Endothelial cell of umbilical vein (primary cell): ENCODE results near the gene DOCK8. TPM values are rescaled to one million over a fixed set of nuclear protein-coding genes. Genes with fewer than 3 reads are reported as not detected.

Source experiments
- BruUV-seq: library from RNA; stranded (reverse); fragments of 400-500 nt; replicated peaks from 2 replicates; lab custom pipeline; 2021; lab: Mats Ljungman, UMichigan
- CTCF ChIA-PET: fragments of 300-600, 350-600 bp; sonication (Branson Sonifier 250); formaldehyde crosslinking; loops from one replicate; lab custom pipeline; 2021; ENCODE audit warnings: antibody characterized with exemption, inconsistent platforms; lab: Charles Lee
- POLR2A ChIA-PET: fragments of 300-600, 350-600 bp; sonication (Branson Sonifier 250); formaldehyde crosslinking; loops from one replicate; lab custom pipeline; 2021; ENCODE audit warnings: antibody characterized with exemption, inconsistent platforms; lab: Charles Lee
- DNase-seq: peaks from one replicate; pipeline ENCODE4 v3.0.0-alpha.2; 2011; ENCODE audit warnings: low read depth, low spot score
- FAIRE-seq: peaks from 2 replicates; lab custom pipeline; 2011; peaks lifted over from hg19 to GRCh38; lab: Jason Lieb, UNC
- H2AFZ ChIP-seq: 2 replicates; pipeline ENCODE4 v1.6.0; 2012; ENCODE audit warnings: low read depth, low read length, control low read depth, inconsistent platforms
- H3K27ac ChIP-seq: 2 replicates; pipeline ENCODE4 v1.5.1; 2011; ENCODE audit warnings: low read depth, mild to moderate bottlenecking, control low read depth, low read length, moderate library complexity; ENCODE audit not compliant: insufficient read depth
- H3K27me3 ChIP-seq, 2 experiments: 2 replicates each; pipeline versions ENCODE4 v1.6.0 to v1.6.1; 2011; ENCODE audit warnings: low read length in 2 of 2, mixed read lengths in 1 of 2; ENCODE audit not compliant: control insufficient read depth in 2 of 2, insufficient read depth in 2 of 2
- H3K36me3 ChIP-seq, 2 experiments: 2 replicates in 1 of 2; 3 replicates in 1 of 2; pipeline ENCODE4 v1.5.1; 2011; ENCODE audit warnings: low read length in 2 of 2, mild to moderate bottlenecking in 1 of 2, moderate library complexity in 1 of 2; ENCODE audit not compliant: control insufficient read depth in 2 of 2, insufficient read depth in 2 of 2; ENCODE audit errors: extremely low read depth in 1 of 2
- H3K4me1 ChIP-seq: 3 replicates; pipeline ENCODE4 v1.5.1; 2011; ENCODE audit warnings: mild to moderate bottlenecking, low read length; ENCODE audit not compliant: control insufficient read depth, insufficient read depth; ENCODE audit errors: extremely low read depth
- H3K4me2 ChIP-seq: 2 replicates; pipeline ENCODE4 v1.6.1; 2011; ENCODE audit warnings: low read length, control low read depth, mixed read lengths; ENCODE audit not compliant: insufficient read depth
- H3K4me3 ChIP-seq, 3 experiments: fragments of 200-600 bp in 1 of 3; sonication (generic), shearing (Covaris generic) in 1 of 3; replicated peaks in 1 of 3; 2 replicates each; pipeline ENCODE4 v1.5.1; 2011 to 2016; ENCODE audit warnings: control low read depth in 3 of 3, low read length in 3 of 3, mild to moderate bottlenecking in 2 of 3, inconsistent platforms in 1 of 3, low read depth in 1 of 3, moderate library complexity in 1 of 3; ENCODE audit not compliant: insufficient read depth in 1 of 3
- H3K79me2 ChIP-seq: 2 replicates; pipeline ENCODE4 v1.6.0; 2012; ENCODE audit warnings: low read length, inconsistent platforms; ENCODE audit not compliant: control insufficient read depth, insufficient read depth
- H3K9ac ChIP-seq: replicated peaks from 2 replicates; pipeline ENCODE3; 2011; ENCODE audit warnings: low read length, control low read depth; ENCODE audit not compliant: insufficient read depth; ENCODE audit errors: extremely low read depth
- H3K9me1 ChIP-seq: replicated peaks from 3 replicates; pipeline ENCODE4 v1.6.0; 2011; ENCODE audit warnings: mild to moderate bottlenecking, low read length; ENCODE audit not compliant: control insufficient read depth, insufficient read depth; ENCODE audit errors: extremely low read depth
- H3K9me3 ChIP-seq: replicated peaks from 2 replicates; pipeline ENCODE4 v1.5.1; 2012; ENCODE audit warnings: low read length, inconsistent platforms; ENCODE audit not compliant: control insufficient read depth, insufficient read depth
- H4K20me1 ChIP-seq: replicated peaks from 2 replicates; pipeline ENCODE3; 2011; ENCODE audit warnings: mild to moderate bottlenecking, low read length; ENCODE audit not compliant: control insufficient read depth, insufficient read depth; ENCODE audit errors: extremely low read depth
- EZH2 ChIP-seq: IDR thresholded peaks from 2 replicates; pipeline ENCODE4 v1.6.1; 2012; ENCODE audit warnings: borderline replicate concordance, low read depth, mild to moderate bottlenecking, moderate library complexity, low read length, inconsistent platforms; ENCODE audit not compliant: severe bottlenecking
- GATA2 ChIP-seq: IDR thresholded peaks from 2 replicates; pipeline ENCODE4 v1.7.0; 2011; ENCODE audit warnings: low read depth, mild to moderate bottlenecking, moderate library complexity, mixed read lengths, low read length; ENCODE audit not compliant: insufficient read length, insufficient read depth
- JUN ChIP-seq: IDR thresholded peaks from 2 replicates; pipeline ENCODE4 v1.6.1; 2011; ENCODE audit warnings: borderline replicate concordance, low read depth; ENCODE audit not compliant: insufficient read length, insufficient read depth
- MAX ChIP-seq: IDR thresholded peaks from 2 replicates; pipeline ENCODE4 v1.6.1; 2011; ENCODE audit not compliant: insufficient read depth, insufficient read length
- POLR2A ChIP-seq: IDR thresholded peaks from 2 replicates; pipeline ENCODE4 v1.6.1; 2012; ENCODE audit warnings: low read depth, mild to moderate bottlenecking, control low read depth, low read length
- dilution Hi-C: fragments of 300-500 bp; cut with MboI; formaldehyde crosslinking; loops from one replicate; pipeline ENCODE4 v1.15.0; 2019; ENCODE audit warnings: low sequenced_read_pairs; ENCODE audit not compliant: extremely low pct_ligation_motif_present
- intact Hi-C: fragments of 100-400 bp; cut with micrococcal nuclease; formaldehyde crosslinking; loops from one replicate; pipeline ENCODE4 v1.10.0; 2022
- polyA plus RNA-seq, 4 experiments: library from polyadenylated mRNA; depleted of rRNA in 3 of 4; stranded (reverse) in 3 of 4; unstranded in 1 of 4; fragments of >200 nt; gene quantifications; 2 replicates each; pipeline versions ENCODE4 v1.2.1 to v1.2.3, GENCODE V29; 2011 to 2012; ENCODE audit warnings: missing spikeins in 1 of 4
- total RNA-seq: library from RNA; stranded (reverse); gene quantifications from 2 replicates; pipeline ENCODE4 v1.2.3, GENCODE V29; 2021
- TF ChIP-seq, protein P1 (sequence below), 2 donors: IDR thresholded peaks; 1 replicate in 1 of 2; 2 replicates in 1 of 2; pipeline ENCODE4 v1.5.1; 2011; ENCODE audit warnings: low read length in 2 of 2, mild to moderate bottlenecking in 2 of 2, moderate library complexity in 2 of 2, control low read depth in 1 of 2, inconsistent platforms in 1 of 2, low read depth in 1 of 2; ENCODE audit not compliant: insufficient read depth in 1 of 2; ENCODE audit errors: extremely low read depth in 1 of 2

DOCK8 gene
- total and polyA plus RNA-seq, 2 donors (not counting 3 experiments of a cell fraction or from before 2014, with no cell fraction given) = 0.54 to 1.3 TPM

- H3K36me3 ChIP-seq = no peaks in the 10 kb centered on the region
- H3K9me1 ChIP-seq = no peaks in the 10 kb centered on the region
- H3K4me3 ChIP-seq = no peak overlapping the region
- DNase-seq (no peak), FAIRE-seq (no peak)
- H4K20me1 ChIP-seq = no peaks in the 10 kb centered on the region
- TF ChIP-seq POLR2A = no peak
- TF ChIP-seq GATA2 = no peak
- no peak for TF ChIP-seq MAX
- no peak for TF ChIP-seq JUN
- TF ChIP-seq EZH2 = no peak
- no peaks in the 10 kb centered on the region for H3K9me3 ChIP-seq
- H3K27me3 ChIP-seq = no peaks in the 10 kb centered on the region
- intact Hi-C loops (no loop called here), dilution Hi-C loops (no loop called here)
- ChIA-PET POLR2A (no interaction called here), CTCF (no interaction called here)
- no peaks in the 10 kb centered on the region for H3K79me2 ChIP-seq
- no TSS peak for BruUV-seq
- no peak overlapping the region for H3K27ac ChIP-seq
- H3K9ac ChIP-seq = no peak overlapping the region
- H3K4me2 ChIP-seq = no peak overlapping the region
- no peaks in the 10 kb centered on the region for H3K4me1 ChIP-seq
- H2AFZ ChIP-seq = no peak overlapping the region
These were observed 217.0 kb downstream of the DOCK8 start for GRCh38 chr9:431701-432100.

DNA sequence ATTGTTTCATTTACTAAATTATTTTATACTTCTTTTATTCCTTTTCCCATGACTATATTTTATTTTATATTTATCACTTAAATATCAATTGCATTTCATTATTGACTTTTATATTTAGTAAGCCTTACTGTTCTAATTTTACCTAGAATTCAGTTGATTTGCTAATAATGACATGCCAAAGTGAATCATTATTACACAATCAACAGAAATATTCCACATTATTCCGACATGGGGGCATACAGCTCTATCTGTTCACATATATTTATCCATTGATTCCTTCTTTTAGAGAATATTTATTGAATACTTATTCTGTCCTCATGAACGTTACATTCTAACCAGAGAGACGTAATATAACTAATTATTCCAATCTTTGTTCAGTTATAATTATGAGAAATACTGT lies 221.8 kb downstream of the DOCK8 start:
- H3K4me3 ChIP-seq = no peak overlapping the region
- dilution Hi-C loops (no loop called here), intact Hi-C loops (no loop called here)
- no peaks in the 10 kb centered on the region for H3K79me2 ChIP-seq
- H3K9ac ChIP-seq = no peak overlapping the region
- no peak overlapping the region for H2AFZ ChIP-seq
- H3K36me3 ChIP-seq = no peaks in the 10 kb centered on the region
- POLR2A ChIA-PET = no interaction called here
- H3K27me3 ChIP-seq = no peaks in the 10 kb centered on the region
- H3K27ac ChIP-seq = no peak overlapping the region
- H4K20me1 ChIP-seq = no peaks in the 10 kb centered on the region
- H3K9me3 ChIP-seq = no peaks in the 10 kb centered on the region
- FAIRE-seq = no peak
- no peak for DNase-seq
- no peak overlapping the region for H3K4me2 ChIP-seq
- CTCF ChIA-PET = no interaction called here
- no TSS peak for BruUV-seq
- H3K9me1 ChIP-seq = no peaks in the 10 kb centered on the region
- H3K4me1 ChIP-seq = no peaks in the 10 kb centered on the region
- no peak for TF ChIP-seq POLR2A
- TF ChIP-seq, protein P1, sequence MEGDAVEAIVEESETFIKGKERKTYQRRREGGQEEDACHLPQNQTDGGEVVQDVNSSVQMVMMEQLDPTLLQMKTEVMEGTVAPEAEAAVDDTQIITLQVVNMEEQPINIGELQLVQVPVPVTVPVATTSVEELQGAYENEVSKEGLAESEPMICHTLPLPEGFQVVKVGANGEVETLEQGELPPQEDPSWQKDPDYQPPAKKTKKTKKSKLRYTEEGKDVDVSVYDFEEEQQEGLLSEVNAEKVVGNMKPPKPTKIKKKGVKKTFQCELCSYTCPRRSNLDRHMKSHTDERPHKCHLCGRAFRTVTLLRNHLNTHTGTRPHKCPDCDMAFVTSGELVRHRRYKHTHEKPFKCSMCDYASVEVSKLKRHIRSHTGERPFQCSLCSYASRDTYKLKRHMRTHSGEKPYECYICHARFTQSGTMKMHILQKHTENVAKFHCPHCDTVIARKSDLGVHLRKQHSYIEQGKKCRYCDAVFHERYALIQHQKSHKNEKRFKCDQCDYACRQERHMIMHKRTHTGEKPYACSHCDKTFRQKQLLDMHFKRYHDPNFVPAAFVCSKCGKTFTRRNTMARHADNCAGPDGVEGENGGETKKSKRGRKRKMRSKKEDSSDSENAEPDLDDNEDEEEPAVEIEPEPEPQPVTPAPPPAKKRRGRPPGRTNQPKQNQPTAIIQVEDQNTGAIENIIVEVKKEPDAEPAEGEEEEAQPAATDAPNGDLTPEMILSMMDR (IDR thresholded peaks at IDR 0.05; ENCODE audit: extremely low read depth in 1 of 2, insufficient read depth in 1 of 2, low read depth in 1 of 2, low read length in 2 of 2) = no peak
- no peak for TF ChIP-seq MAX
- no peak for TF ChIP-seq EZH2
